H9 (cell line): Measurements from ENCODE around the gene NOVA1. TPM values are rescaled to one million over a fixed set of nuclear protein-coding genes. Genes with fewer than 3 reads are reported as not detected.

Source experiments
- DNase-seq: peaks from one replicate; pipeline ENCODE4 v3.0.0-alpha.2; 2017
- H2AFZ ChIP-seq: one replicate; pipeline ENCODE4 v1.6.1; 2013; ENCODE audit warnings: mild to moderate bottlenecking, low read length, control low read depth, moderate library complexity
- H2AK5ac ChIP-seq: 2 replicates; pipeline ENCODE4 v1.6.1; 2013; ENCODE audit warnings: low read length, control low read depth, mixed read lengths; ENCODE audit not compliant: insufficient read length
- H2BK120ac ChIP-seq: one replicate; pipeline ENCODE4 v1.6.1; 2013; ENCODE audit warnings: low read depth, mild to moderate bottlenecking, low read length, control low read depth, inconsistent platforms; ENCODE audit not compliant: poor library complexity, severe bottlenecking
- H2BK12ac ChIP-seq: 2 replicates; pipeline ENCODE4 v1.6.1; 2013; ENCODE audit warnings: low read length, control low read depth, mixed read lengths, low read depth; ENCODE audit not compliant: insufficient read length
- H2BK15ac ChIP-seq: 2 replicates; pipeline ENCODE4 v1.6.1; 2013; ENCODE audit warnings: low read depth, low read length, control low read depth
- H2BK20ac ChIP-seq: one replicate; pipeline ENCODE4 v1.6.1; 2013; ENCODE audit warnings: low read depth, mild to moderate bottlenecking, low read length, control low read depth, inconsistent platforms; ENCODE audit not compliant: poor library complexity, severe bottlenecking
- H2BK5ac ChIP-seq: 2 replicates; pipeline ENCODE4 v1.6.1; 2013; ENCODE audit warnings: low read length, control low read depth, mixed read lengths; ENCODE audit not compliant: insufficient read length
- H3K14ac ChIP-seq: 2 replicates; pipeline ENCODE4 v1.6.1; 2013; ENCODE audit warnings: low read length, control low read depth; ENCODE audit not compliant: insufficient read depth
- H3K18ac ChIP-seq: 2 replicates; pipeline ENCODE4 v1.6.1; 2013; ENCODE audit warnings: low read depth, mild to moderate bottlenecking, mixed read lengths, low read length, control low read depth; ENCODE audit not compliant: insufficient read length
- H3K23ac ChIP-seq: 2 replicates; pipeline ENCODE4 v1.6.1; 2013; ENCODE audit warnings: low read length, control low read depth, mixed read lengths, low read depth; ENCODE audit not compliant: insufficient read length
- H3K23me2 ChIP-seq: 2 replicates; pipeline ENCODE4 v1.6.1; 2013; ENCODE audit warnings: low read depth, mild to moderate bottlenecking, mixed read lengths, low read length, control low read depth; ENCODE audit not compliant: insufficient read length, poor library complexity, severe bottlenecking
- H3K27ac ChIP-seq: 2 replicates; pipeline ENCODE4 v1.5.1; 2013; ENCODE audit warnings: low read length, control low read depth, mixed read lengths, low read depth; ENCODE audit not compliant: insufficient read length
- H3K27me3 ChIP-seq: 2 replicates; pipeline ENCODE4 v1.6.1; 2013; ENCODE audit warnings: low read length, control low read depth, inconsistent platforms; ENCODE audit not compliant: insufficient read depth
- H3K4ac ChIP-seq: 2 replicates; pipeline ENCODE4 v1.6.1; 2013; ENCODE audit warnings: low read depth, mild to moderate bottlenecking, control low read depth, inconsistent platforms, low read length, moderate library complexity
- H3K4me1 ChIP-seq: 2 replicates; pipeline ENCODE4 v1.6.1; 2013; ENCODE audit warnings: low read length, control low read depth, inconsistent platforms; ENCODE audit not compliant: insufficient read depth
- H3K4me2 ChIP-seq: 2 replicates; pipeline ENCODE4 v1.6.1; 2013; ENCODE audit warnings: low read length, control low read depth, mixed read lengths; ENCODE audit not compliant: insufficient read length, insufficient read depth
- H3K56ac ChIP-seq: 2 replicates; pipeline ENCODE4 v1.6.1; 2013; ENCODE audit warnings: low read depth, mild to moderate bottlenecking, mixed read lengths, low read length, control low read depth; ENCODE audit not compliant: insufficient read length
- H3K79me1 ChIP-seq: 2 replicates; pipeline ENCODE4 v1.6.1; 2013; ENCODE audit warnings: low read depth, mild to moderate bottlenecking, moderate library complexity, low read length, control low read depth, inconsistent platforms; ENCODE audit not compliant: insufficient read depth, poor library complexity, severe bottlenecking
- H3K79me2 ChIP-seq: 2 replicates; pipeline ENCODE4 v1.6.1; 2013; ENCODE audit warnings: low read length, control low read depth, inconsistent platforms; ENCODE audit not compliant: insufficient read depth
- H3K9ac ChIP-seq: 2 replicates; pipeline ENCODE4 v1.6.1; 2013; ENCODE audit warnings: low read length, control low read depth, mixed read lengths; ENCODE audit not compliant: insufficient read length; ENCODE audit errors: extremely low read depth
- H3K9me3 ChIP-seq: one replicate; pipeline ENCODE4 v1.6.1; 2013; ENCODE audit warnings: low read depth, low read length, inconsistent platforms; ENCODE audit not compliant: control insufficient read depth
- H3T11ph ChIP-seq: one replicate; pipeline ENCODE4 v1.6.1; 2013; ENCODE audit warnings: mild to moderate bottlenecking, low read length, control low read depth, inconsistent platforms
- H4K20me1 ChIP-seq: one replicate; pipeline ENCODE4 v1.6.1; 2013; ENCODE audit not compliant: control insufficient read depth, insufficient read length, insufficient read depth
- H4K5ac ChIP-seq: 2 replicates; pipeline ENCODE4 v1.6.1; 2013; ENCODE audit warnings: low read depth, mild to moderate bottlenecking, mixed read lengths, low read length, control low read depth; ENCODE audit not compliant: insufficient read length
- H4K8ac ChIP-seq: replicated peaks from 2 replicates; pipeline ENCODE4 v1.6.1; 2013; ENCODE audit warnings: low read length, control low read depth, mixed read lengths, low read depth; ENCODE audit not compliant: insufficient read length
- H4K91ac ChIP-seq: 2 replicates; pipeline ENCODE4 v1.6.1; 2013; ENCODE audit warnings: low read depth, mild to moderate bottlenecking, moderate library complexity, mixed read lengths, low read length, control low read depth; ENCODE audit not compliant: insufficient read length
- H3K27ac Mint-ChIP-seq, 3 experiments: 2 replicates in 2 of 3; 3 replicates in 1 of 3; pipeline ENCODE4 v1.8.0; 2020 to 2021; ENCODE audit warnings: mixed read lengths in 3 of 3, mild to moderate bottlenecking in 1 of 3, moderate library complexity in 1 of 3
- H3K27me3 Mint-ChIP-seq: 2 replicates; pipeline ENCODE4 v1.8.0; 2021; ENCODE audit warnings: low read depth, mild to moderate bottlenecking, moderate library complexity, mixed read lengths
- H3K36me3 Mint-ChIP-seq, 3 experiments: 2 replicates in 2 of 3; 3 replicates in 1 of 3; pipeline ENCODE4 v1.8.0; 2020 to 2021; ENCODE audit warnings: low read depth in 3 of 3, mixed read lengths in 3 of 3; ENCODE audit not compliant: insufficient read depth in 1 of 3
- H3K4me1 Mint-ChIP-seq, 2 experiments: 2 replicates each; pipeline ENCODE4 v1.8.0; 2020; ENCODE audit warnings: mixed read lengths in 2 of 2
- H3K4me3 Mint-ChIP-seq, 2 experiments: 2 replicates in 1 of 2; 3 replicates in 1 of 2; pipeline ENCODE4 v1.8.0; 2020 to 2021; ENCODE audit warnings: mild to moderate bottlenecking in 2 of 2, mixed read lengths in 2 of 2, moderate library complexity in 1 of 2
- H3K9me3 Mint-ChIP-seq, 2 experiments: 2 replicates in 1 of 2; 3 replicates in 1 of 2; pipeline ENCODE4 v1.8.0; 2020; ENCODE audit warnings: mild to moderate bottlenecking in 2 of 2, mixed read lengths in 2 of 2, moderate library complexity in 1 of 2
- CTCF ChIP-seq: fragments of 200-600 bp; sonication (generic); conservative IDR thresholded peaks from 3 replicates; pipeline ENCODE4 v1.8.0; 2021; ENCODE audit warnings: antibody characterized with exemption, mild to moderate bottlenecking
- WGBS: extraction: QIAGEN DNeasy Blood & Tissue Kit; methylation state at CpG from one replicate; pipeline ENCODE4 v1.1.7; 2013; ENCODE audit warnings: missing lambda C conversion rate, low lambda C conversion rate, mixed read lengths; ENCODE audit not compliant: insufficient read length; ENCODE audit errors: extremely low coverage; 5-methylcytosine and 5-hydroxymethylcytosine counted together
- total RNA-seq: library from RNA; stranded (reverse); gene quantifications from 2 replicates; pipeline ENCODE4 v1.2.1, GENCODE V29; 2021

The NOVA1 gene
- total RNA-seq, 1 experiment from 2014 or later, result 13.8 TPM

GRCh38 chr14:26595926-26596542, 1.8 kb downstream of the NOVA1 start:
- no peaks in the 10 kb centered on the region for H3K27me3 ChIP-seq
- H3K79me2 ChIP-seq, result no peaks in the 10 kb centered on the region
- H2BK15ac ChIP-seq, result no peak overlapping the region
- H4K91ac ChIP-seq, result no peak overlapping the region
- H3K9me3 Mint-ChIP-seq, result no peaks in the 10 kb centered on the region; a peak in 2 of 5 replicates
- no peak overlapping the region for H4K5ac ChIP-seq
- H3K36me3 Mint-ChIP-seq, result peaks cover 0 to 7% (median 2%) of the 10 kb centered on the region in 3 experiments; a peak in 1 of 7 replicates
- no peak overlapping the region for H3K18ac ChIP-seq
- H4K8ac ChIP-seq, result no peak overlapping the region
- no peak overlapping the region for H2BK120ac ChIP-seq
- H3K4me1 ChIP-seq, result no peaks in the 10 kb centered on the region
- H2BK20ac ChIP-seq, result no peak overlapping the region
- H2BK5ac ChIP-seq, result no peak overlapping the region
- H3K56ac ChIP-seq, result no peak overlapping the region
- no peak overlapping the region for H3K14ac ChIP-seq
- H2BK12ac ChIP-seq, result no peak overlapping the region
- H3K79me1 ChIP-seq, result no peaks in the 10 kb centered on the region
- peaks cover 10% of the 10 kb centered on the region for H3K27me3 Mint-ChIP-seq
- H3K4ac ChIP-seq, result no peak overlapping the region
- H3K9me3 ChIP-seq, result no peaks in the 10 kb centered on the region
- peak overlapping the region in 2 of 3 experiments; percentile 98 to 99; a peak in 3 of 7 replicates for H3K27ac Mint-ChIP-seq
- H3K23me2 ChIP-seq, result peaks cover 10% of the 10 kb centered on the region
- no CpG with 5 or more reads among the region's 8 CpGs for WGBS
- TF ChIP-seq CTCF, result no peak
- H3K27ac ChIP-seq, result no peak overlapping the region
- peaks cover 29 to 34% of the 10 kb centered on the region in 2 experiments for H3K4me1 Mint-ChIP-seq
- no peaks in the 10 kb centered on the region for H4K20me1 ChIP-seq
- H3K23ac ChIP-seq, result no peak overlapping the region
- no peak overlapping the region for H3T11ph ChIP-seq
- peak overlapping the region; percentile 97 to 99 for H3K4me3 Mint-ChIP-seq
- H3K4me2 ChIP-seq, result peak overlapping the region; percentile 76
- DNase-seq, result no peak
- no peak overlapping the region for H2AK5ac ChIP-seq
- H3K9ac ChIP-seq, result peak overlapping the region; percentile 33
- peak overlapping the region; percentile 3 for H2AFZ ChIP-seq
